SK-N-SH treated with all-trans-retinoic acid at 6 μM for 48 hours (cell line): ENCODE data around the gene SNCG.

ENCODE experiments used
- ARNTL ChIP-seq: fragments of 450-650 bp; formaldehyde crosslinking; IDR thresholded peaks from 2 replicates; pipeline ENCODE4 v1.5.0; 2020; ENCODE audit warnings: low read depth, mild to moderate bottlenecking, moderate library complexity, borderline replicate concordance
- ESRRG ChIP-seq: fragments of 250-450 bp; sonication (Bioruptor Pico); IDR thresholded peaks from 2 replicates; pipeline ENCODE4 v1.6.1; 2021; ENCODE audit warnings: mild to moderate bottlenecking
- TOX ChIP-seq: fragments of 250-450 bp; sonication (Bioruptor Pico); IDR thresholded peaks from 2 replicates; pipeline ENCODE4 v1.8.0; 2021; ENCODE audit warnings: mild to moderate bottlenecking, moderate library complexity, borderline replicate concordance
- ZC3H10 ChIP-seq: fragments of 250-450 bp; sonication (Bioruptor Pico); IDR thresholded peaks from 2 replicates; pipeline ENCODE4 v1.5.1; 2021; ENCODE audit warnings: mild to moderate bottlenecking, moderate library complexity
- ZFP3 ChIP-seq: fragments of 250-450 bp; sonication (Bioruptor Pico); IDR thresholded peaks from 2 replicates; pipeline ENCODE4 v1.5.0; 2020; ENCODE audit warnings: mild to moderate bottlenecking, moderate library complexity
- ZNF70 ChIP-seq: fragments of 450-650 bp; formaldehyde crosslinking; IDR thresholded peaks from 2 replicates; pipeline ENCODE4 v1.5.0; 2020; ENCODE audit warnings: mild to moderate bottlenecking, moderate library complexity
- ZNF8 ChIP-seq: fragments of 450-650 bp; formaldehyde crosslinking; IDR thresholded peaks from 2 replicates; pipeline ENCODE4 v1.5.0; 2020; ENCODE audit warnings: mild to moderate bottlenecking, moderate library complexity
- TF ChIP-seq, protein P1 (sequence below): fragments of 250-450 bp; sonication (Bioruptor Pico); IDR thresholded peaks from 2 replicates; pipeline ENCODE4 v1.5.0; 2020; ENCODE audit warnings: mild to moderate bottlenecking, moderate library complexity
- TF ChIP-seq, protein P2 (sequence below): fragments of 250-450 bp; sonication (Bioruptor Pico); IDR thresholded peaks from 2 replicates; pipeline ENCODE4 v1.8.0; 2020; ENCODE audit warnings: mild to moderate bottlenecking, moderate library complexity, borderline replicate concordance

DNA sequence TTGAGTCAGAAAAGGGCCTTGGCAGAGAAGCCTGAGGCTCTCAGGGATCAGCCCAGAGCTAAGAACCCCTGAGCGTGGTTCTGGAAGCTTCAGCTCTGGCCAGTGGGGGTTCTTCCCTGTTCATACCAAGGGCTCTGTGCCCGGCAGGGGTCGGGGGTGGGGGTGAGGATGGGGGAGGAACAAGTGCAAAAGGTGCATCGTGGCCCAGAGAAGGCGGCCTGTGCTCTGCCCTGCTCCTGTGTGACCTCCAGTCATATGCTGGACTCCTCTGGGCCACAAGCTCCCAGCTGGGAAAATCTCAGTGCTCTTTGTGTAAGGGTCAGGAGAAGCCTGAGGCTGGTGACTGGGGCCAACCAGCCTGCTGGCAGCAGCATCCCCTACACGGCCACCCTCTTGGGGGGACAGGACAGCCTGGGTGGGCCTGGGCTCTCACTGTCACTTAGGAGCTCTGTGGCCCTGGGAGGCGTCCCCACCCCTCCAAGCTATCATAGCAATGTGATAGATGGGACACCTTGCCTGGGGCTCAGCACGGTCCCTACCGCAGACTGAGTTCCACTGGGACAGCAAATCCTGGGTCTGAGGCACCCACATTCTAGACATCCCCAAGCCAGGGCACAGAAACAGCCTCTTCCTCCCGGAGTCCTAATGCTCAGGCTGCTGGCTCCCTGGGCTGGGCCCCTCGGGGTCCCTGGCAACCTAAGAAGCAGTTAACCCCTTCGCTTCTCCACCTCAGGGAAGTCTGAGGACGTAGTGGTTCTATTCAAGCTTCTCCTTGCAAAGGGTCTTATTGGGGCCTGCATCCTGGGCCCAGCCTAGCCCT lies 3.5 kb upstream of the SNCG start:
- TF ChIP-seq, protein P1, sequence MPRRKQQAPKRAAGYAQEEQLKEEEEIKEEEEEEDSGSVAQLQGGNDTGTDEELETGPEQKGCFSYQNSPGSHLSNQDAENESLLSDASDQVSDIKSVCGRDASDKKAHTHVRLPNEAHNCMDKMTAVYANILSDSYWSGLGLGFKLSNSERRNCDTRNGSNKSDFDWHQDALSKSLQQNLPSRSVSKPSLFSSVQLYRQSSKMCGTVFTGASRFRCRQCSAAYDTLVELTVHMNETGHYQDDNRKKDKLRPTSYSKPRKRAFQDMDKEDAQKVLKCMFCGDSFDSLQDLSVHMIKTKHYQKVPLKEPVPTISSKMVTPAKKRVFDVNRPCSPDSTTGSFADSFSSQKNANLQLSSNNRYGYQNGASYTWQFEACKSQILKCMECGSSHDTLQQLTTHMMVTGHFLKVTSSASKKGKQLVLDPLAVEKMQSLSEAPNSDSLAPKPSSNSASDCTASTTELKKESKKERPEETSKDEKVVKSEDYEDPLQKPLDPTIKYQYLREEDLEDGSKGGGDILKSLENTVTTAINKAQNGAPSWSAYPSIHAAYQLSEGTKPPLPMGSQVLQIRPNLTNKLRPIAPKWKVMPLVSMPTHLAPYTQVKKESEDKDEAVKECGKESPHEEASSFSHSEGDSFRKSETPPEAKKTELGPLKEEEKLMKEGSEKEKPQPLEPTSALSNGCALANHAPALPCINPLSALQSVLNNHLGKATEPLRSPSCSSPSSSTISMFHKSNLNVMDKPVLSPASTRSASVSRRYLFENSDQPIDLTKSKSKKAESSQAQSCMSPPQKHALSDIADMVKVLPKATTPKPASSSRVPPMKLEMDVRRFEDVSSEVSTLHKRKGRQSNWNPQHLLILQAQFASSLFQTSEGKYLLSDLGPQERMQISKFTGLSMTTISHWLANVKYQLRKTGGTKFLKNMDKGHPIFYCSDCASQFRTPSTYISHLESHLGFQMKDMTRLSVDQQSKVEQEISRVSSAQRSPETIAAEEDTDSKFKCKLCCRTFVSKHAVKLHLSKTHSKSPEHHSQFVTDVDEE (CRISPR knock-in tag): no peak
- TF ChIP-seq ZFP3: no peak
- TF ChIP-seq ZC3H10: no peak
- no peak for TF ChIP-seq ESRRG
- TF ChIP-seq ZNF70 (CRISPR knock-in tag): no peak
- TF ChIP-seq, protein P2, sequence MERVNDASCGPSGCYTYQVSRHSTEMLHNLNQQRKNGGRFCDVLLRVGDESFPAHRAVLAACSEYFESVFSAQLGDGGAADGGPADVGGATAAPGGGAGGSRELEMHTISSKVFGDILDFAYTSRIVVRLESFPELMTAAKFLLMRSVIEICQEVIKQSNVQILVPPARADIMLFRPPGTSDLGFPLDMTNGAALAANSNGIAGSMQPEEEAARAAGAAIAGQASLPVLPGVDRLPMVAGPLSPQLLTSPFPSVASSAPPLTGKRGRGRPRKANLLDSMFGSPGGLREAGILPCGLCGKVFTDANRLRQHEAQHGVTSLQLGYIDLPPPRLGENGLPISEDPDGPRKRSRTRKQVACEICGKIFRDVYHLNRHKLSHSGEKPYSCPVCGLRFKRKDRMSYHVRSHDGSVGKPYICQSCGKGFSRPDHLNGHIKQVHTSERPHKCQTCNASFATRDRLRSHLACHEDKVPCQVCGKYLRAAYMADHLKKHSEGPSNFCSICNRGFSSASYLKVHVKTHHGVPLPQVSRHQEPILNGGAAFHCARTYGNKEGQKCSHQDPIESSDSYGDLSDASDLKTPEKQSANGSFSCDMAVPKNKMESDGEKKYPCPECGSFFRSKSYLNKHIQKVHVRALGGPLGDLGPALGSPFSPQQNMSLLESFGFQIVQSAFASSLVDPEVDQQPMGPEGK: no peak
- no peak for TF ChIP-seq TOX (CRISPR knock-in tag)
- no peak for TF ChIP-seq ARNTL (CRISPR knock-in tag)
- TF ChIP-seq ZNF8 (CRISPR knock-in tag): no peak
